Neural crest cell (in vitro differentiated cells): ENCODE results near the gene ATP7A. TPM values are rescaled to one million over a fixed set of nuclear protein-coding genes. Genes with fewer than 3 reads are reported as not detected.
"Not testable (repeated sequence)": the region's sequence is repeated elsewhere in the genome, so short reads cannot be mapped to it uniquely, and the experiment has no call there.

Experiments used
- DNase-seq: peaks from one replicate; pipeline ENCODE4 v3.0.0; 2021; ENCODE audit warnings: low read depth, mixed read lengths, low spot score
- H3K27ac Mint-ChIP-seq: one replicate; pipeline ENCODE4 v1.8.0; 2021; ENCODE audit warnings: mild to moderate bottlenecking, mixed read lengths; ENCODE audit not compliant: unreplicated experiment
- H3K27me3 Mint-ChIP-seq: 2 replicates; pipeline ENCODE4 v1.8.0; 2021; ENCODE audit warnings: low read depth, mild to moderate bottlenecking, mixed read lengths
- H3K36me3 Mint-ChIP-seq: 2 replicates; pipeline ENCODE4 v1.8.0; 2021; ENCODE audit warnings: low read depth, mild to moderate bottlenecking, mixed read lengths
- H3K4me1 Mint-ChIP-seq: 2 replicates; pipeline ENCODE4 v1.8.0; 2021; ENCODE audit warnings: mixed read lengths
- H3K4me3 Mint-ChIP-seq: one replicate; pipeline ENCODE4 v1.8.0; 2021; ENCODE audit warnings: mild to moderate bottlenecking, mixed read lengths
- H3K9me3 Mint-ChIP-seq: 2 replicates; pipeline ENCODE4 v1.8.0; 2021; ENCODE audit warnings: mixed read lengths
- CTCF ChIP-seq: fragments of 200-600 bp; sonication (generic); conservative IDR thresholded peaks from 2 replicates; pipeline ENCODE4 v1.5.0; 2021; ENCODE audit warnings: antibody characterized with exemption, mild to moderate bottlenecking
- total RNA-seq: library from RNA; stranded (reverse); gene quantifications from 2 replicates; pipeline ENCODE4 v1.2.1, GENCODE V29; 2021

The ATP7A gene
- total RNA-seq, 1 donor from 2014 or later: 9.3 TPM

GRCh38 chrX:77935886-77936285, 25.4 kb downstream of the ATP7A start:
- Mint-ChIP-seq H3K4me3 (no peak overlapping the region), H3K27ac (no peak overlapping the region), H3K4me1 (no peaks in the 10 kb centered on the region), H3K27me3 (no peaks in the 10 kb centered on the region), H3K36me3 (peaks cover 2% of the 10 kb centered on the region), H3K9me3 (no peaks in the 10 kb centered on the region)
- TF ChIP-seq CTCF: no peak
- DNase-seq: no peak

GRCh38 chrX:77936299-77936698, 25.8 kb downstream of the ATP7A start:
- Mint-ChIP-seq H3K4me3 (no peak overlapping the region), H3K27me3 (no peaks in the 10 kb centered on the region), H3K36me3 (no peaks in the 10 kb centered on the region), H3K4me1 (no peaks in the 10 kb centered on the region), H3K27ac (no peak overlapping the region), H3K9me3 (no peaks in the 10 kb centered on the region)
- no peak for DNase-seq
- no peak for TF ChIP-seq CTCF

- Mint-ChIP-seq H3K9me3 (no peaks in the 10 kb centered on the region), H3K27ac (no peak overlapping the region), H3K36me3 (no peaks in the 10 kb centered on the region), H3K27me3 (no peaks in the 10 kb centered on the region), H3K4me3 (no peak overlapping the region), H3K4me1 (no peaks in the 10 kb centered on the region)
- no peak for TF ChIP-seq CTCF
- DNase-seq: no peak
These were observed 26.8 kb downstream of the ATP7A start for GRCh38 chrX:77937291-77937690.

GRCh38 chrX:77938083-77938680, 27.7 kb downstream of the ATP7A start:
- no peak for DNase-seq
- no peaks in the 10 kb centered on the region for H3K27me3 Mint-ChIP-seq
- H3K4me3 Mint-ChIP-seq: no peak overlapping the region
- H3K27ac Mint-ChIP-seq: no peak overlapping the region
- H3K36me3 Mint-ChIP-seq: no peaks in the 10 kb centered on the region
- no peak for TF ChIP-seq CTCF
- no peaks in the 10 kb centered on the region for H3K9me3 Mint-ChIP-seq
- H3K4me1 Mint-ChIP-seq: no peaks in the 10 kb centered on the region

- H3K27me3 Mint-ChIP-seq, DNase-seq, H3K9me3 Mint-ChIP-seq, H3K4me1 Mint-ChIP-seq, H3K27ac Mint-ChIP-seq, H3K4me3 Mint-ChIP-seq, H3K36me3 Mint-ChIP-seq: not testable (repeated sequence)
These were observed 34.5 kb downstream of the ATP7A start for GRCh38 chrX:77945031-77945430.

- TF ChIP-seq CTCF: no peak
- DNase-seq: no peak
- no peaks in the 10 kb centered on the region for H3K4me1 Mint-ChIP-seq
- H3K27ac Mint-ChIP-seq: no peak overlapping the region
- H3K9me3 Mint-ChIP-seq: peaks cover 2% of the 10 kb centered on the region
- H3K4me3 Mint-ChIP-seq: no peak overlapping the region
- H3K36me3 Mint-ChIP-seq: no peaks in the 10 kb centered on the region
- no peaks in the 10 kb centered on the region for H3K27me3 Mint-ChIP-seq
These were observed 35.5 kb downstream of the ATP7A start for GRCh38 chrX:77945910-77946545.
